Astrocyte (in vitro differentiated cells and primary cell): ENCODE data around the gene LDLRAD4. TPM values are rescaled to one million over a fixed set of nuclear protein-coding genes. Genes with fewer than 3 reads are reported as not detected.

Source experiments
- DNase-seq: peaks from one replicate; pipeline ENCODE4 v3.0.0-alpha.2; 2010; ENCODE audit warnings: low read depth
- FAIRE-seq: peaks from 2 replicates; lab custom pipeline; 2011; peaks lifted over from hg19 to GRCh38; lab: Jason Lieb, UNC
- H2AFZ ChIP-seq: 2 replicates; pipeline ENCODE4 v1.6.0; 2012; ENCODE audit warnings: low read depth, low read length, inconsistent platforms
- H3K27ac ChIP-seq: 2 replicates; pipeline ENCODE4 v1.5.1; 2011; ENCODE audit warnings: low read depth, low read length, inconsistent platforms
- H3K27me3 ChIP-seq: 2 replicates; pipeline ENCODE4 v1.6.0; 2011; ENCODE audit warnings: low read length, inconsistent platforms; ENCODE audit not compliant: insufficient read depth
- H3K36me3 ChIP-seq: 2 replicates; pipeline ENCODE4 v1.5.1; 2011; ENCODE audit warnings: low read length, inconsistent platforms; ENCODE audit not compliant: insufficient read depth
- H3K4me1 ChIP-seq: 2 replicates; pipeline ENCODE4 v1.5.1; 2011; ENCODE audit warnings: low read length, inconsistent platforms; ENCODE audit not compliant: insufficient read depth
- H3K4me2 ChIP-seq: 2 replicates; pipeline ENCODE4 v1.6.0; 2012; ENCODE audit warnings: low read length, inconsistent platforms
- H3K4me3 ChIP-seq: 2 replicates; pipeline ENCODE4 v1.5.1; 2011; ENCODE audit warnings: low read depth, mild to moderate bottlenecking, low read length, inconsistent platforms; ENCODE audit not compliant: insufficient read depth
- H3K79me2 ChIP-seq: 2 replicates; pipeline ENCODE4 v1.6.0; 2012; ENCODE audit warnings: mild to moderate bottlenecking, low read length, inconsistent platforms; ENCODE audit not compliant: insufficient read depth
- H3K9ac ChIP-seq: 2 replicates; pipeline ENCODE4 v1.6.0; 2012; ENCODE audit warnings: mild to moderate bottlenecking, low read length, inconsistent platforms
- H3K9me3 ChIP-seq: 2 replicates; pipeline ENCODE4 v1.5.1; 2012; ENCODE audit warnings: low read depth, mild to moderate bottlenecking, low read length, inconsistent platforms; ENCODE audit not compliant: insufficient read depth
- H4K20me1 ChIP-seq: 2 replicates; pipeline ENCODE4 v1.6.0; 2012; ENCODE audit warnings: low read length, inconsistent platforms; ENCODE audit not compliant: insufficient read depth
- H3K27ac Mint-ChIP-seq: one replicate; pipeline ENCODE4 v1.8.0; 2021; ENCODE audit warnings: mild to moderate bottlenecking, mixed read lengths; ENCODE audit not compliant: unreplicated experiment
- H3K27me3 Mint-ChIP-seq: one replicate; pipeline ENCODE4 v1.8.0; 2021; ENCODE audit warnings: low read depth, mixed read lengths; ENCODE audit not compliant: unreplicated experiment
- H3K36me3 Mint-ChIP-seq: one replicate; pipeline ENCODE4 v1.8.0; 2021; ENCODE audit warnings: low read depth, mixed read lengths; ENCODE audit not compliant: unreplicated experiment
- H3K4me1 Mint-ChIP-seq: one replicate; pipeline ENCODE4 v1.8.0; 2021; ENCODE audit warnings: low read depth, mixed read lengths; ENCODE audit not compliant: unreplicated experiment
- H3K4me3 Mint-ChIP-seq: one replicate; pipeline ENCODE4 v1.8.0; 2021; ENCODE audit warnings: mild to moderate bottlenecking, moderate library complexity, mixed read lengths; ENCODE audit not compliant: unreplicated experiment
- H3K9me3 Mint-ChIP-seq: one replicate; pipeline ENCODE4 v1.8.0; 2021; ENCODE audit warnings: mild to moderate bottlenecking, mixed read lengths; ENCODE audit not compliant: unreplicated experiment
- EZH2 ChIP-seq: IDR thresholded peaks from 2 replicates; pipeline ENCODE4 v1.6.1; 2012; ENCODE audit warnings: mild to moderate bottlenecking, low read length, inconsistent platforms; ENCODE audit not compliant: insufficient read depth
- total RNA-seq: library from RNA; stranded (reverse); gene quantifications from 2 replicates; pipeline ENCODE4 v1.2.1, GENCODE V29; 2021
- TF ChIP-seq, protein P1 (sequence below): IDR thresholded peaks from 2 replicates; pipeline ENCODE4 v1.5.1; 2011; ENCODE audit warnings: low read depth, mild to moderate bottlenecking, inconsistent platforms, low read length, moderate library complexity; ENCODE audit not compliant: insufficient read depth

The LDLRAD4 gene
- total RNA-seq, 1 donor from 2014 or later: 26.0 TPM

DNA sequence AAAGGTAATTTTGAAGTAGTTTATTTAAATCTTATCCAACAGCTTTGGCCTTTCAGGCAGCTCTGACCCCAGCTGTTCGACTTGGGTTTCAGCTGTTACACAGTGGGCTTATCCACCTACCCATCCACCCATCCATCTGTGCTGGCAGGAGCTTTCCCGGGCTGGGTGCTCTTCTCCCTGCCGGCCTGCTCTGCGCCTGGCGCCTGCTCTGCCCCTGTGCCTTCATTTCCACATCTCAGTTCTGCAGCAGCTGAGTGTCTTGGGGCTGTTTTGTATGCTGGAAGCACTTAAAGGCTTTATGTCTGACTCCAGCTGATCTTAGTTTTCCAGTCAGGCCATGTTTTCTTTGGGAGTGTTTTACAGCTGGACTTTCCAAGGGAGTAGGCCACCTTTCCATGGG, 24.2 kb downstream of the LDLRAD4 start:
- Histone ChIP-seq H4K20me1 (peaks cover under 1% of the 10 kb centered on the region), H3K4me2 (no peak overlapping the region), H3K36me3 (no peaks in the 10 kb centered on the region), H3K27ac (no peak overlapping the region), H3K27me3 (no peaks in the 10 kb centered on the region), H2AFZ (no peak overlapping the region), H3K4me1 (no peaks in the 10 kb centered on the region), H3K9me3 (no peaks in the 10 kb centered on the region), H3K9ac (no peak overlapping the region), H3K79me2 (no peaks in the 10 kb centered on the region), H3K4me3 (no peak overlapping the region)
- TF ChIP-seq, protein P1, sequence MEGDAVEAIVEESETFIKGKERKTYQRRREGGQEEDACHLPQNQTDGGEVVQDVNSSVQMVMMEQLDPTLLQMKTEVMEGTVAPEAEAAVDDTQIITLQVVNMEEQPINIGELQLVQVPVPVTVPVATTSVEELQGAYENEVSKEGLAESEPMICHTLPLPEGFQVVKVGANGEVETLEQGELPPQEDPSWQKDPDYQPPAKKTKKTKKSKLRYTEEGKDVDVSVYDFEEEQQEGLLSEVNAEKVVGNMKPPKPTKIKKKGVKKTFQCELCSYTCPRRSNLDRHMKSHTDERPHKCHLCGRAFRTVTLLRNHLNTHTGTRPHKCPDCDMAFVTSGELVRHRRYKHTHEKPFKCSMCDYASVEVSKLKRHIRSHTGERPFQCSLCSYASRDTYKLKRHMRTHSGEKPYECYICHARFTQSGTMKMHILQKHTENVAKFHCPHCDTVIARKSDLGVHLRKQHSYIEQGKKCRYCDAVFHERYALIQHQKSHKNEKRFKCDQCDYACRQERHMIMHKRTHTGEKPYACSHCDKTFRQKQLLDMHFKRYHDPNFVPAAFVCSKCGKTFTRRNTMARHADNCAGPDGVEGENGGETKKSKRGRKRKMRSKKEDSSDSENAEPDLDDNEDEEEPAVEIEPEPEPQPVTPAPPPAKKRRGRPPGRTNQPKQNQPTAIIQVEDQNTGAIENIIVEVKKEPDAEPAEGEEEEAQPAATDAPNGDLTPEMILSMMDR: no peak
- no peak for TF ChIP-seq EZH2
- Mint-ChIP-seq H3K27ac (no peak overlapping the region), H3K9me3 (peaks cover 4% of the 10 kb centered on the region), H3K4me3 (no peak overlapping the region), H3K27me3 (peaks cover 5% of the 10 kb centered on the region), H3K4me1 (no peaks in the 10 kb centered on the region), H3K36me3 (peaks cover 14% of the 10 kb centered on the region)
- DNase-seq (no peak), FAIRE-seq (no peak)

DNA sequence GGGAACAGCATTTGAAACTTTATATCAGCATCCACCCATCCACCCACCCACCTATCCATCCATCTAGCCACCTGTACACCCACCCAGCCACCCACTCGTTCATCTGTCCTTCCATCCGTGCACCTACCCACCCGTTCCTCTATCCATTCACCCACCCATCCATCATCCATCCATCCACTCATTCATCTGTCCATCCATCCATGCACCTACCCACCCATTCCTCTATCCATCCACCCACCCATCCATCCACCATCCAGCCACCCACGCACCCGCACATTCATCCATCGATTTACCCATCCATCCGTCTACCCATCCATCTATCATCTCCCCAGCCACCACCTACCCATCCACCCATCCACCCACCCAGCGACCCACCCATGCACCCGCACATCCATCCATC, 24.8 kb downstream of the LDLRAD4 start:
- H3K4me3 Mint-ChIP-seq: no peak overlapping the region

DNA sequence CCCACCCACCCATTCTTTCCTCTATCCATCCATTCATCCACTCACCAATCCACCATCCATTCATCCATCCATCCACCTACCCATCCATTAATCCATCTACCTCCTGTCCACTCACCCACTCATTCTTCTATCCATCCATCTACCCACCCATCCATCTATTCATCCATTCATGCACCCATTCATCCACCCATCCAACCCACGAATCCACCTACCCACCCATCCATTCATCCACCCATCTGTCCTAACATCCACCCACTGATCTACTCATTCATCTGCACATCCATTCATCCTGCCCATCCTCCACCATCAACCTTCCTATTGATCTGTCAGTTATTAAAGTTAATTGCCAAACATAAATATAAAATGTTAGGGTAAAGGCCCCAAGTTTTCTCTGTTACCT, 25.6 kb downstream of the LDLRAD4 start:
- no peak overlapping the region for H3K27ac ChIP-seq
- no peaks in the 10 kb centered on the region for H3K9me3 ChIP-seq
- Mint-ChIP-seq H3K4me3 (no peak overlapping the region), H3K36me3 (peaks cover 14% of the 10 kb centered on the region), H3K27ac (no peak overlapping the region), H3K4me1 (no peaks in the 10 kb centered on the region), H3K9me3 (peaks cover 4% of the 10 kb centered on the region), H3K27me3 (peaks cover 5% of the 10 kb centered on the region)
- H3K36me3 ChIP-seq: no peaks in the 10 kb centered on the region
- H3K4me3 ChIP-seq: no peak overlapping the region
- no peak for DNase-seq
- no peaks in the 10 kb centered on the region for H3K27me3 ChIP-seq
- H2AFZ ChIP-seq: no peak overlapping the region
- no peak for FAIRE-seq
- no peak overlapping the region for H3K9ac ChIP-seq
- H4K20me1 ChIP-seq: no peaks in the 10 kb centered on the region
- no peaks in the 10 kb centered on the region for H3K4me1 ChIP-seq
- TF ChIP-seq EZH2: no peak
- TF ChIP-seq, protein P1: no peak
- no peaks in the 10 kb centered on the region for H3K79me2 ChIP-seq
- H3K4me2 ChIP-seq: no peak overlapping the region

More for the DNA sequence above, 24.8 kb downstream of the LDLRAD4 start:
- Mint-ChIP-seq H3K27ac (no peak overlapping the region), H3K27me3 (peaks cover 5% of the 10 kb centered on the region), H3K36me3 (peaks cover 14% of the 10 kb centered on the region), H3K9me3 (peaks cover 4% of the 10 kb centered on the region), H3K4me1 (no peaks in the 10 kb centered on the region)
- no peaks in the 10 kb centered on the region for H3K27me3 ChIP-seq
- TF ChIP-seq EZH2: no peak
- TF ChIP-seq, protein P1: no peak
- DNase-seq (no peak), FAIRE-seq (no peak)
- no peaks in the 10 kb centered on the region for H3K36me3 ChIP-seq
- no peaks in the 10 kb centered on the region for H3K4me1 ChIP-seq
- no peak overlapping the region for H3K4me2 ChIP-seq
- H3K9me3 ChIP-seq: no peaks in the 10 kb centered on the region
- H3K79me2 ChIP-seq: no peaks in the 10 kb centered on the region
- H3K27ac ChIP-seq: no peak overlapping the region
- H3K4me3 ChIP-seq: no peak overlapping the region
- H2AFZ ChIP-seq: no peak overlapping the region
- H3K9ac ChIP-seq: no peak overlapping the region
- no peaks in the 10 kb centered on the region for H4K20me1 ChIP-seq
